Measurements from ENCODE around the gene CD6.

DNA sequence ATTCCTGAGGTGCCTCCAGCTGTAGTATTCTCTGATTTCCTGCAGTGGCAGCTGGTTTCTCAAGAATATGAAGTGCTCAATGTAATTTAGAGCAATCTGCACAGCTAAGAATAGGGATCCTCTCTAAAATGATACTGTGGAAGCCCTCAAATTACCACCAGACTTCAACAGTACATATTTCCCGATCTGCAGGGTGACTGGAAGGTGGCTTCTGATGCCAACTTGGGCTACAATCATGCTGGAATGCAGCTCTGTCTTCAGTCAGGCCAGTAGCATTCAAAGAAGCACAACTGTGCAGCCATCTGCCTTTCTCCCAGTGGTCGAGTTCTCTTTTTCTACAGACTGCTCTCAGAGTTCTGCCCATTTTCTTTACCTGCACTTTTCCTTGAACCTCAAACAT is 75.4 kb downstream of the CD6 start:
- TF ChIP-seq, protein P1, sequence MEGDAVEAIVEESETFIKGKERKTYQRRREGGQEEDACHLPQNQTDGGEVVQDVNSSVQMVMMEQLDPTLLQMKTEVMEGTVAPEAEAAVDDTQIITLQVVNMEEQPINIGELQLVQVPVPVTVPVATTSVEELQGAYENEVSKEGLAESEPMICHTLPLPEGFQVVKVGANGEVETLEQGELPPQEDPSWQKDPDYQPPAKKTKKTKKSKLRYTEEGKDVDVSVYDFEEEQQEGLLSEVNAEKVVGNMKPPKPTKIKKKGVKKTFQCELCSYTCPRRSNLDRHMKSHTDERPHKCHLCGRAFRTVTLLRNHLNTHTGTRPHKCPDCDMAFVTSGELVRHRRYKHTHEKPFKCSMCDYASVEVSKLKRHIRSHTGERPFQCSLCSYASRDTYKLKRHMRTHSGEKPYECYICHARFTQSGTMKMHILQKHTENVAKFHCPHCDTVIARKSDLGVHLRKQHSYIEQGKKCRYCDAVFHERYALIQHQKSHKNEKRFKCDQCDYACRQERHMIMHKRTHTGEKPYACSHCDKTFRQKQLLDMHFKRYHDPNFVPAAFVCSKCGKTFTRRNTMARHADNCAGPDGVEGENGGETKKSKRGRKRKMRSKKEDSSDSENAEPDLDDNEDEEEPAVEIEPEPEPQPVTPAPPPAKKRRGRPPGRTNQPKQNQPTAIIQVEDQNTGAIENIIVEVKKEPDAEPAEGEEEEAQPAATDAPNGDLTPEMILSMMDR (optimal IDR thresholded peaks at IDR 0.05 in 1 of 3, IDR thresholded peaks at IDR 0.05 in 1 of 3, conservative IDR thresholded peaks at IDR 0.05 in 1 of 3; ENCODE audit: extremely low read depth in 1 of 3, insufficient read depth in 2 of 3, low read length in 3 of 3): no peak
- TF ChIP-seq EZH2 (IDR thresholded peaks at IDR 0.05; ENCODE audit: low read length): no peak

Data from keratinocyte (primary cell).